HG03432 (cell line): Measurements from ENCODE around the gene ITCH.
"Not testable (repeated sequence)": the region's sequence is repeated elsewhere in the genome, so short reads cannot be mapped to it uniquely, and the experiment has no call there.

Experiments used
- ATAC-seq: cut with Tn5 transposase; IDR thresholded peaks from one replicate; pipeline ENCODE4 v1.9.1; 2021; ENCODE audit warnings: mild to moderate bottlenecking, moderate library complexity; ENCODE audit not compliant: unreplicated experiment

Gene ITCH

DNA sequence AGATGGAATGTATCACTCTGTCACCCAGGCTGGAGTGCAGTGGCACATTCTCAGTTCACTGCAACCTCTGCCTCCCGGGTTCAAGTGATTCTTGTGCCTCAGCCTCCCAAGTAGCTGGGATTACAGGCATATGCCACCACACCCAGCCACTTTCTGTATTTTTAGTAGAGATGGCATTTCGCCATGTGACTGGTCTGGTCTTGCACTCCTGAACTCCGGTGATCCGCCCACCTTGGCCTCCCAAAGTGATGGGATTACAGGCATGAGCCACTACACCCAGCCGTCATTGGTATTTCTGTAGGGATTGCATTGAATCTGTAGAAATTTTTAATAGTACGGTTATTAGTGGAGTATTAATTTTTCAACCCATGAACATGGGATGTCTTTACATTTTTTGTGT lies 134.5 kb downstream of the ITCH start:
- ATAC-seq = not testable (repeated sequence)

- no peak for ATAC-seq
Measured at GRCh38 chr20:34500823-34501222, 137.8 kb downstream of the ITCH start.

- ATAC-seq = no peak
Measured at GRCh38 chr20:34506480-34506879, 143.4 kb downstream of the ITCH start.

DNA sequence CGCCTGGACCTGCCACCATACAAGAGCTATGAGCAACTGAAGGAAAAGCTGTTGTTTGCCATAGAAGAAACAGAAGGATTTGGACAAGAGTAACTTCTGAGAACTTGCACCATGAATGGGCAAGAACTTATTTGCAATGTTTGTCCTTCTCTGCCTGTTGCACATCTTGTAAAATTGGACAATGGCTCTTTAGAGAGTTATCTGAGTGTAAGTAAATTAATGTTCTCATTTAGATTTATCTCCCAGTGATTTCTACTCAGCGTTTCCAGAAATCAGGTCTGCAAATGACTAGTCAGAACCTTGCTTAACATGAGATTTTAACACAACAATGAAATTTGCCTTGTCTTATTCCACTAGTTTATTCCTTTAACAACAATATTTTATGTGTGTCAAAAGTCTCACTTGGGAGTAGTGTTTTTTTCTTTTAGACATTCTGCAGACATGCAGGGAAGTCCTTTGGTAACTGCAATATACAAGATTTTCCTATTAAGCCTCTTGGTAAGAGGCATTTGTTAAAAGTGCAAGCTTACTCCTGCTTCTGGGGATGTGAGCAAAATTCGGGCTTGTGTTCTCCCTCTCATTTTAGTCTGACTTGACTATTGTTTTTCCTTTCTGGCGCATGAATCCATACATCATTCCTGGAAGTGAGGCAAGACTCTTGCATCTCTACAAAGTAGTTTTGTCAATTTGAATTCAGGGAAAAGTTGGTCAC lies 144.8 kb downstream of the ITCH start:
- ATAC-seq = no peak

DNA sequence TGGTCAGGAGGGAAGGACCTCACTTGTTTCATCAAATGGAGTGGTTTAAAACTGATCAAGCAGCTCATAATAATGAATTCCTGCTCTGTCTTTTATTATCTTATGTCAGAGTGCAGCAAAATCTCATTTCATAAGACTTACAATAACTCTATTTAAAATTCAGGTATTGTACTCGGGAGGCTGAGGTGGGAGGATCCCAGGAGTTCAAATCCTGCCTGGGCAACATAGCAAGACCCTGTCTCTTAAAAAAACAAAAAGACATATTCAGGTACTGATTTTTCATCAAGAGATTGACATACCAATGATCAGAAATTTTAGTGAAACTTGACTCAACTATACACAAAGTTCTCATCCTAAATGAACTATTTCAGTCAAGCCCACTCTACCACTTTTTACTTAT lies 147.5 kb downstream of the ITCH start:
- ATAC-seq = no peak

DNA sequence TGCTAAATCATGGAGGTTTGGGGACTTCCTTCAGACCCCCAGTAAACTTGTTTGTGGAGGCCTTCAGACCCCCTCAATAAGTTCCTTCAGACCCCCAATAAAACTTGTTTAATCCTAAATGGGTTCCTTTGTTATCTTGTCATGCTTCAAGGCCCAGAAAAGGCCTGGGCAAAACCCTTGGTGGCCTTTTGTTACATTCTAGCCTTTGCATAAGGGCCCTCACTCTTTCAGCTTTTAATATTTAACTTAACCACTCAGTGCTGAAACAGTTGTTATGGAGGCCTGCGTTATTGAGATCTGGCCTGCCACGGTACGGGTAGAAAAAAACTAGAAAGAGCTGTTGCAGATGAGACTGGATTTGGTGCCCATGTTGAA lies 148.8 kb downstream of the ITCH start:
- no peak for ATAC-seq

GRCh38 chr20:34512266-34512954 lies 149.3 kb downstream of the ITCH start:
- no peak for ATAC-seq

DNA sequence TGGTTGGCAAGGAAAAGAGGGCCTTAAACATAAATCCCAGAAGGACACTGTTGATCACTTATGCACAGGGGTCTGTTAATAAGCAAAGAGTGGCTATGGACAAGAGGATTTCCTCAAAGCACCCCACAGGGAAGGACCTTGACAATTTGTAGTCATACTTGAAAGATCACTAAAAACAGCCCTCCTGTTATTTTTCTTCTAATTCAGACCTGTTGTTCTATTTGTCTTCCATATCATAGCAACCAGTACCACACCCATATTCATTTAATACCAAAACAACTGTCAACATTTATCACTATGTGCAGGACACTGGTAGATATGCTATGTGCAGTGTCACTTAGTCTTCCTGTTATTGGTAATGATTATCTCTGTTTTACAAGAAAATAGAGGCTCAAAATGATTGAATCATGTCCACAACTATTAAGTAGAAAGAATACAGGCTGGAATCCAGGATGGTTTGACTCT lies 149.9 kb downstream of the ITCH start:
- no peak for ATAC-seq

GRCh38 chr20:34514034-34514433 lies 151.0 kb downstream of the ITCH start:
- ATAC-seq = not testable (repeated sequence)

DNA sequence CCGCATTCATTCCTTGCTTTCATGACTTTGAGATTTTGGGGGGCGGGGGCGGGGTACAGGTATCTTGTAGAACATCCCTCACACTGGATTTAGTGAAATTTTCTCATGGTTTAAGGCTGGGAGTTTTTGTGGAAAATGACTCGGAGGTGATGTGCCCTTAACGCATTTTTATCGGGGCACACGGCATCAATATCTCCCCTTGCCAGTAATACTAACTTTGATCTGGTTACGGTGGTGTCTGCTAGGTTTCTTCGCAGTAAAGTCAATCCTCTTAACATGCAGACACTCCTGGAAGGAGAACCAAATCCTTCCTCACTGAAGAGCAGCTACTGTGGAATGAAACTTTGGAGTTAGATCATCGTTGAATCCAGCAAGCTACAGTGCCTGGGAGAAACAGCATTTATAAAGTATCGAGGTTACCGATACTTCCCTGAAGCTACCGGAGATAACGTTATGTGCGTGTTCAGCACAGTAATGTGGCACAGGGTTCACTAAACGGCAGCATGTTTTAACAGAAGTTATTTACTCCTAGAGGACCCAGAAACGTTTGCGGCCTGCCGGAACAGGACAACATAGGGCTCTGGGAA lies 151.9 kb downstream of the ITCH start:
- no peak for ATAC-seq

DNA sequence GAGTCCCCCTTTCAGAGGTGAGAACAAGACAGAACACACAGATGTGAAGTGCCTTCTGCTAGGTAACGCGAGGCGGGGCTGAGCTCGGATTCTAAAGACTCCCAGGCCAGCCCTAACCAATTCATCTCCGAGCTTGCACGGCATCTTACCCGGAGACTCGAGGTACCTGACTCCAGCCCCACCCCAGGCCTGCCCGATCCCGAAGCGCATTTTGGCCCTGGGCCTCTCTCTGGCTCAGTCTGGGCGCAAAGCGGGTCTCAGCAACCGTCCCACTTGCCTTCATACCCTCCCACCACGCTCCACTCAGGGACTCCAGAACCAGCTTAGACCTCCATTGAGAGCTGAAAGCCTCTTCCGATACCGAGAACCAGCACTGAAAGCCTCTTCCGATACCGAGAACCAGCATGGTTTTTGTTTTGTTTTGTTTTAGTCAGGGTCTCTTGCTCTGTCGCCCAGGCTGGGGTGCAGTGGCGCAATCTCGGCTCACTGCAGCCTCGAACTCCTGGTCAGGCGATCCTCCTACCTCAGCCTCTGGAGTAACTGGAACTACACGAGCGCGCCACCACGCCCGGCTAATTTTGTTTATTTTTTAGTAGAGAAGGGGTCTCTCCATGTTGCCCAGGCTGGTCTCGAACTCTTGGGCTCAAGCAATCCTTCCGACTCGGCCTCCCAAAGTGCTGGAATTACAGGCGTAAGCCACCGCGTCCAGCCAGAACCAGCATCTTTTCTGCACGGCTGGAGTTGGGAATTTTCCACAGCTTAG lies 152.6 kb downstream of the ITCH start:
- ATAC-seq = peak; percentile 57

DNA sequence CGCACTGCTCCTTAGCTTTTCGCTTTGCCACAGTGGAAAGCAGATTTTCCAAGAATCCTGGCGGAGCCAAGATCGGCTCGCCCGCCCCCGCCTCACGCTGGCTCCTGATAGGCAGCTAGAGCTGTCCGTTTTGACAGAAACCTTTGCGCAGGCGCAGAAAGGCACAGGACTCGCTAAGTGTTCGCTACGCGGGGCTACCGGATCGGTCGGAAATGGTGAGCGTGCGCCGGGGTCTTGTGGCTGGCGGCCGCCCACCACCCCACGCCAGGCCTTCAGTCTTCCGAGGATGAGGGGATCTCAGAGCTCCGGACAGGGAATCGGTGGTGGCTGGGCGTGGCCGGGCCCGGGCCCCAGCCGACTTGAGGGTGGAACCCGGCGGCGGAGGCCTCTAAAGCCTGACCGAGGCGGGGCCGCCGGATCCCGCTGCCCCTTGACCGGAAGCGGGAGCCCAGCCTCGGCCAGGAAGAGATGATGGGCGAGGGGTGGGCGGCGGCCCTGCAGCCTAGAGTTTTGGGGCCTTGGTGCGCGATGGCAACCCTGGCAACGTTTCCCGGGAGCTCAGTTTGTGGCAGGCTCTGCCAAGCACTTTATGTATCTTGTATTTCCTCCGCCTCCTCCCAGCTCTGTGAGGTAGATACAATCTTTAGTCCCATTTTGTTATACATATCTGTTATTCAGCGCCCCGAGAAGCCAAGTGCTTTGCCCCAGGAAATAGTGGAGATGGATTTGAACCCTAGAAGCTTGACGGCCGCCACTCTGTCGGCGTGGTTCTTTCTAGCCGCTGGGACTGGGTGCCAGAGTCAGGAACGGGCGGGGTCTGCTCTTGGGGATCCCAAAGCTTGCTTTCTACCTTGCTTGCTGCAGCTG lies 153.4 kb downstream of the ITCH start, which contains the start of gene DYNLRB1:
DYNLRB1 (plus strand) TSS at position 176 of the 867 bp plus-strand sequence; CDS start at position 213, 37 bp downstream.
- ATAC-seq = peak; percentile 66

- no peak for ATAC-seq
Measured at GRCh38 chr20:34517114-34517505, 154.0 kb downstream of the ITCH start.

DNA sequence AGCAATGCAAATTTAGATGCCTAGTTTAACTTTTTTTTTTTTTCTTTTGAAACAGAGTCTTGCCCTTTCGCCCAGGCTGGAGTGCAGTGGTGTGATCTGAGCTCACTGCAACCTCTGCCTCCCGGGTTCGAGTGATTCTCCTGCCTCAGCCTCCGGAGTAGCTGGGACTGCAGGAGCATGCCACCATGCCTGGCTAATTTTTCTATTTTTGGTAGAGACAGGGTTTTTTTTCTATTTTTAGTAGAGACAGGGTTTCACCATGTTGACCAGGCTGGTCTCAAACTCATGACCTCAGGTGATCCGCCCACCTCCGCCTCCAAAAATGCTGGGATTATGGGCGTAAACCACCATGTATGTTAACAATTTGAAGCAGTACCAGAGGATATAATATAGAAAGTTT lies 155.8 kb downstream of the ITCH start:
- not testable (repeated sequence) for ATAC-seq

DNA sequence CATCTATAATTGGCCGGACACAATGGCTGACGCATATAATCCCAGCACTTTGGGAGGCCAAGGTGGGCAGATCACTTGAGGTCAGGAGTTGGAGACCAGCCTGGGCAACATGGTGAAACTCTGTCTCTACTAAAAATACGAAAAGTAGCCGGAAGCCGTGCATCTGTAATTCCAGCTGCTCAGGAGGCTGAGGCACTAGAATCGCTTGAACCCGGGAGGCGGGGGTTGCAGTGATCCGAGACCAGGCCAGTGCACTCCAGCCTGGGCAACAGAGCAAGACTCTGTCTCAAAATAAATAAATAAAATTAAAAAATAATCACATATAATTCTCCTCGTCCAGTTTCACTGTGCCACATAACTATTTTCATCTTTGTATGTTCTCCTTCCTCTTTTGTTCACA lies 156.8 kb downstream of the ITCH start:
- not testable (repeated sequence) for ATAC-seq

GRCh38 chr20:34522969-34523871 lies 160.1 kb downstream of the ITCH start:
- ATAC-seq = no peak

DNA sequence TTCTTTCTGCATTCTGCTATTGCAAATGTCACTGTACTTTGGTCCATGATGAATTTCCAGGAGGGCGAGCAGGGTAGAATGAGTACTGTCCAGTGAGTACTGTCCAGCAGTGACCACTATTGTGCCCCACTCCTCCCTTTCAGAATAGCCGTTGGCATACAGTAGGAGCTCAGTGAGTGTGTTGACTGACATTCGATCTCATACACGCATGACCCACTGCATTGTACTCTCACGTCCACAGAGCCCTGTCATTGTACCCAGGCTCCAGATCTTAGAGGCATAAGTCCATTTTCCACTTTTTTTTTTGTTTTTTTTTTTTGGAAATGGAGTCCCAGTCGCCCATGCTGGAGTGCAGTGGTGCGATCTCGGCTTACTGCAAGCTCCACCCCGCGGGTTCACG lies 161.4 kb downstream of the ITCH start:
- no peak for ATAC-seq

DNA sequence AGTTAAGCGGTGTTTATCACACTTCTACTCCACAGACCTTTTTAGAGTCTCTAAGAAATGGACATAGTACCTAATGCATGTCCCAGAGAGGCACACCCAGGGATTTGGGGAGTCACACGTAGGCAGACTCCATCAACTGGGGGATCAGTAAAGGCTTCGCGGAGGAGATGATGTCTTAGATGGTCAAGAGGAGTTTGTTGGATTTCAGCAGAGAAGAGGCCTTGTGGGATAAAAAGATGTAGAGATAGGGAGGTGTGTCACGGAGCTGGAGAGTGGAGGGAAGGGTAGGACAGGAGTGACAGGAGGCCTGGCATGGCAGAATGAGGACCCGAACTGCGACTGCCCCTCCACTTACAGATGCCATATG lies 162.3 kb downstream of the ITCH start:
- ATAC-seq = no peak

DNA sequence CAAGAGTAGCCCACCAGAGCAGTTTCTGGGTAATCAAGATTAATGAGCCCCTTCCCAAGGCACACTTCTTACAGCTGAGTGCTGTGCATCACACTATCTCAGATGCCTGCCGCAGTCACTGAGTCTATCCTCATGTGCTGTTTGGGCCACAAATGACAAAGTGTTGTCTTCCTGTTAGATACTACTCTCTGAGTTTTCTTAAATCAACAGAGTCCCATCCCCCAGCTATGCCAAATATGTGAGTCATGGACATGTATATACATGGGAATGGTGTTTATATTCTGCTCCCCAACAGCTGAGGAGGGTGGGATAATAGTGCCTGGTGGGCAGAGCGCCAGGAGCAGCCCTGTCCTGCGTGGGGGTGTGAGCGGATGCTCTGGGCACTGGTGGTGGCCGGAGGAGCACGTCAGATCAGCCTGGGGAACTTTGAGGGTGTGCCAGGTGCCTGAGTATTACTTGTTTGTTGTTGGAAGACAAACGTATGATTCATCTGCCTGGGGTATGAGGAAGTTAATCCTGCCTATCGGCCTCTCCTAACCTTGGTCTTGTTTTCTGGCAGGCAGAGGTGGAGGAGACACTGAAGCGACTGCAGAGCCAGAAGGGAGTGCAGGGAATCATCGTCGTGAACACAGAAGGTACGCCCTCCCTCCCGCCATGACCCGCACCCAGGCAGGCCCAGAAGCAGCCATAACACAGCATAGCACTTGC lies 162.8 kb downstream of the ITCH start:
- no peak for ATAC-seq
